Activated CD8-positive, alpha-beta memory T cell treated with anti-CD3 and anti-CD28 coated beads, Interleukin-2, amount 50 U/mL, for 1 hour (primary cell): ENCODE results near the gene LRRC8A.
A peak's percentile ranks its signal among the peaks of the same experiment; 100 is the strongest.
"Not testable (repeated sequence)": the region's sequence is repeated elsewhere in the genome, so short reads cannot be mapped to it uniquely, and the experiment has no call there.

Experiments used
- DNase-seq: peaks from one replicate; pipeline ENCODE4 v3.0.0-alpha.2; 2020; ENCODE audit errors: extremely low read depth

Gene LRRC8A

DNA sequence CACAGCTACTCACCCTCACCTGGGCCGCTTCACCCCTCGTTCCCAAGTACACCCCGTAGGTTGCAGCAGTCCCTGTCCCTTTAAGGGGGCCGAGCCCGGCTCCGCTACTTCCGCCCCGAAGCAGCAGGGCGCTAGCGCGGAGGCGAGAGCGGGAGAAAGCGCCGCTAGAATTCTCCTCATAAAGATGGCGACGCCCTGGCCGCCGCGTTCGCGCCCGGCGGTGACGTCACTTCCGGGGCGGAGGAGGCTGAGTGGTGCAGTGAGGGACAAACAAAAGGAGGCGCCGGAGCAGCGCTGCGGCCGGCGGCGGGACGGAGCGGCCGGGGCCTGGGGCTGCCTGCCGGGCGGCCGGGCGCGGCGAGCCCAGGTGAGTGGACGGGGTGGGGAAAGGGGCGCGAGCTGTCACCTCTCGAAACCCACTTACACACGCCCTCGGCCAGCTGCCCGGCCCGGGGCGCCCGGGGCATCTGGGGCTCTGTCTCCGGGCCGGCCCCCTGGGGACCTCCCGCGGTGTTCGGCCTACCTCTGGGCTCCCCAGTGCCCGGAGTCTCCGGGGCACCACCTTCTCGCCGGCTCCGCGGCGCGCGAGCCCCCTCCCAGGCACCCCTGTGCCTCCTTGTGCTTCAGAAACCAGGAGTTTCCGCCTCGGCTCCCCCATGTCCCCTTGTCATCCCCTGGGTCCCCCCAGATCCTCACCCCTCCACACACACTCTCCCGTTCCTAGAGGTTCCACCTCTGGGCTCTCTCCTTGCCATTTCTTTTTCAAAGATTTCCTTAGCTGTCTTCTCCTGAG lies at the start of gene LRRC8A, which contains the start of gene KYAT1:
TSS of gene LRRC8A (plus strand) at position 250 of the 793 bp plus-strand sequence. CDS start 25,032 bp downstream, outside the sequence.
TSS of gene KYAT1 (minus strand) at position 67 of the 793 bp plus-strand sequence. CDS start 36,545 bp downstream, outside the sequence.
- peak; percentile 89 for DNase-seq

- no peak for DNase-seq
These were observed 48.2 kb upstream of the LRRC8A start for GRCh38 chr9:128833696-128834095.

- no peak for DNase-seq
These were observed 46.4 kb upstream of the LRRC8A start for GRCh38 chr9:128835246-128836210.

DNA sequence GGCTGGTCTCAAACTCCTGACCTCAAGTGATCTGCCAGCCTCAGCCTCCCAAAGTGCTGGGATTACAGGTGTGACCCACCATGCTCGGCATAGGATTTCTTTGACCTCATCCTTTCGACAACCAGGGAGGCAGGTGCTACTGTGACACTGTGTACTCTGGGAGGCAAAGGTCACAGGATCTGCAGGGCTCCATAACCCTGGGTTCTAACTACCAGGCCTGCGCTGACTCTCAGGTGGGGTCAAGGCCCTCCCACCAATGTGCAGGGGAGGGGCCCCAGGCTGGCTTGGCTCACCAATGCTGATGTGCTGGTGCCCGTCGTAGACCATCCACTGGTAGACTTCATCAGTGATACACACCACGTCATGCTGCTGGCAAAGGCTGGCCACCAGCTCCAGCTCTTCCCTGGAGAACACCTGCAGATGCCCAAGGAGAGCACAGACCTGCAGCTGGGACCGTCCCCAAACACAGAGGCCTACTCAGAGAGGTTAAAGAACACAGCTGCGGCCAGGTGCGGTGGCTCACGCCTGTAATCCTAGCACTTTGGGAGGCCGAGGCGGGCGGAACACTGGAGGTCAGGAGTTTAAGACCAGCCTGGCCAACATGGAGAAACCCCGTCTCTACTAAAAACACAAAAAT lies 45.3 kb upstream of the LRRC8A start:
- no peak for DNase-seq

DNA sequence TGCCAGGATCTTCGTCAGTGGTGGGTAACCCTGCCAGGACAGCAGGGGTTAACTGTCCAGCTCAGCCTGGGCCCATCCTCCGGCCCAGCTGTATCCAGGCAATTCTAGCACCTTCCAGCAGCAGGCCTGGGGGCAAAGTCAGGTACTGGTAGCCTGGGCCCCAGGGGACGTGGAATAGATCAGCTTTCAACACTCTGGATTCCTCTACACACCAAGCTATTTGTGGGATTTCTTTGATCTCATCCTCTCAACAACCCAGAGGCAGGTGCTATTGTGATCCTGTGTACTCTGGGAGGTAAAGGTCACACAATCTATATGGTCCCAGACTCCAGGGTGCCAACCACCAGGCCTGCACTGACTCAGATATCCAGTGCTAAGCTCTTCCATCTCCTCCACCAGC lies 43.6 kb upstream of the LRRC8A start:
- DNase-seq, result no peak

DNA sequence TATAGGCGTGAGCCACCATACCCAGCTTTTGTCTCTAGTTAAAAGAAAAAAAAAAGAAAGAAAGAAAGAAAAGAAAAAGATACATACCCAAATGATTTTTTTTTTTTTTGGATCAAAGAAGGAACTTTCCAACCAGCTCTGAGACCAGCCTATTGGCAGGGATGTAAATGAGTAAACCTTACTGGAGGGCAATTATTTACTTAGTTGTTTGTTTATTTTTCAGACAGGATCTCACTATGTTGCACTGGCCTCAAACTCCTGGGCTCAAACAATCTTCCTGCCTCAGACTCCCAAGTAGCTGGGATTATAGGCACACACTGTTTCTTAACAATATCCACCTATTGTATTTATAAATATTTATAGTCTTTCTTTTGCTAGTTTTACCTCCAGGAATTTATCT lies 41.4 kb upstream of the LRRC8A start:
- DNase-seq, result no peak

DNA sequence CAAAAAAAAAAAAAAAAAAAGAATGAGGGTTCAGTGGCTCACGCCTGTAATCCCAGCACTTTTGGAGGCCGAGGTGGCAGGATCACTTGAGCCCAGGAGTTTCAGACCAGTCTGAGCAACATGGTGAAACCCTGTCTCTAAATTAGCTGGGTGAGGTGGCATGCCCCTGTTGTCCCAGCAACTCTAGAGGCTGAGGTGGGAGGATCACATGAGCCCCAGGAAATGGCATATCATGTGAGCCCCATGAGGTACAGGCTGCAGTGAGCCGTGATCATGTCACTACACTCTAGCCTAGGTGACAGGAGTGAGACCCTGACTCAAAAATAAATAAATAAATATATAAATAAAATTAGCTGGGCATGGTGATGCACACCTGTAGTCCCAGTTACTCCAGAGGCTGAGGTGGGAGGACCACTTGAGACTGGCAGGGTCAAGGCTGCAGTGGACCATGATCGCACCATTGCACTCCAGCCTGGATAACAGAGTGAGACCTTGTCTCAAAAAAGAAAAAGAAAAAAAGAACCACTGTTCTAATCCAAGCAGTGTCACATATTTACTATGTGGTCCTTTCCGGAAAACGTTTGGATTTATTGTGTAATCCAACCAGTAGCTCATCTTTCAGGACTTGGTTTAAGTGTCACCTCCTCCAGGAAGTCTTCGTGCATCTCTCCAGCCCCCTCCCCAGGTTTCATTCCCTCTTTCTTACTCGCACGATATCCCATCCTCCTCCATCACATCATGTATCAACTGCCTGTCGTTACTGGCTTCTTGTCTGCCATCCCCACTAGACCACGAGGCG lies 40.0 kb upstream of the LRRC8A start:
- DNase-seq, result no peak

- DNase-seq, result not testable (repeated sequence)
These were observed 38.8 kb upstream of the LRRC8A start for GRCh38 chr9:128843171-128843570.

- no peak for DNase-seq
These were observed 36.6 kb upstream of the LRRC8A start for GRCh38 chr9:128845186-128845931.

GRCh38 chr9:128846680-128847030 lies 35.3 kb upstream of the LRRC8A start:
- no peak for DNase-seq

GRCh38 chr9:128847803-128848202 lies 34.1 kb upstream of the LRRC8A start:
- no peak for DNase-seq

GRCh38 chr9:128851024-128851423 lies 30.9 kb upstream of the LRRC8A start:
- not testable (repeated sequence) for DNase-seq

- DNase-seq, result not testable (repeated sequence)
These were observed 29.9 kb upstream of the LRRC8A start for GRCh38 chr9:128851779-128852600.

GRCh38 chr9:128852646-128853045 lies 29.3 kb upstream of the LRRC8A start:
- DNase-seq, result not testable (repeated sequence)

GRCh38 chr9:128854454-128854853 lies 27.5 kb upstream of the LRRC8A start:
- DNase-seq, result not testable (repeated sequence)

DNA sequence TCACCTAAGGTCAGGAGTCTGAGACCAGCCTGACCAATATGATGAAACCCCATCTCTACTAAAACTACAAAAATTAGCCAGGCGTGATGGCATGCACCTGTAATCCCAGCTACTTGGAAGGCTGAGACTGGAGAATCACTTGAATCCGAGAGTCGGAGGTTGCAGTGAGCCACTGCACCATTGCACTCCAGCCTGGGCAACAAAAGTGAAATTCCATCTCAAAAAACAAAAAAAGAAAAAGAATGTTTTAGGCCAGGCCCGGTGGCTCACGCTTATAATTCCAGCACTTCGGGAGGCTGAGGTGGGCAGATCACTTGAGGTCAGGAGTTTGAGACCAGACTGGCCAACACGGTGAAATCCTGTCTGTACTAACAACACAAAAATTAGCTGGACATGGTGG lies 23.5 kb upstream of the LRRC8A start:
- DNase-seq, result not testable (repeated sequence)

- DNase-seq, result no peak
These were observed 21.0 kb upstream of the LRRC8A start for GRCh38 chr9:128860937-128861336.

DNA sequence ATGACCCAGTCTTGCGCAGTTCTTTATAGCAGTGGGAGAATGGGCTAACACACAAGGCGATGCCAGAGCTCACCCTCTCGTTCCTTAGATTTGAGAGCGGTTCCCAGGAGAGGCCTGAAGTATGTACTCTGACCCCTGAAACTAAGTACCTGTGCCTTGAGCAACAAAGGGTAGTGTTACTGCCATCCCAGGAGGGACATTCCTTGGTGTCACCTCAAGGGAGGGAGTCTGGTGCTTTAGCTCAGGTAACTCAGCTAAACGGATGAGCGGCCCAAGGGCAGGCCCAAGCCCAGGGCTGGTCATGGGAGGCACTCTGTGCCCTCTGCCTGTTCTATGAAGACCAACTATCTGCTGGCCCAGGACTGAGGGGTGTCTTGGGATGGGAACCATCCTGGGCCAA lies 20.4 kb upstream of the LRRC8A start:
- DNase-seq, result no peak

GRCh38 chr9:128862401-128862851 lies 19.5 kb upstream of the LRRC8A start:
- no peak for DNase-seq
